BJ (cell line): ENCODE results near the gene SLIT3. TPM values are rescaled to one million over a fixed set of nuclear protein-coding genes. Genes with fewer than 3 reads are reported as not detected.

Experiments
- CTCF ChIA-PET: fragments of 350-600 bp; formaldehyde crosslinking; extraction: SDS; loops from one replicate; lab custom pipeline; 2021; ENCODE audit warnings: antibody characterized with exemption, inconsistent platforms; lab: Yijun Ruan, JAX
- POLR2A ChIA-PET: fragments of 300-600 bp; sonication (Branson Sonifier 250); formaldehyde crosslinking; extraction: SDS; loops from one replicate; lab custom pipeline; 2021; ENCODE audit warnings: antibody characterized with exemption; lab: Charles Lee
- DNase-seq: peaks from one replicate; pipeline ENCODE4 v3.0.0-alpha.2; 2011; ENCODE audit warnings: low read depth
- H3K27me3 ChIP-seq: 2 replicates; pipeline ENCODE4 v1.6.0; 2011; ENCODE audit warnings: low read length; ENCODE audit not compliant: control insufficient read depth, insufficient read depth
- H3K36me3 ChIP-seq: 2 replicates; pipeline ENCODE4 v1.5.1; 2011; ENCODE audit warnings: low read length; ENCODE audit not compliant: control insufficient read depth, insufficient read depth
- H3K4me3 ChIP-seq: 2 replicates; pipeline ENCODE4 v1.5.1; 2011; ENCODE audit warnings: low read depth, mild to moderate bottlenecking, control low read depth, low read length
- polyA plus RNA-seq: library from polyadenylated mRNA; depleted of rRNA; stranded (reverse); fragments of >200 nt; gene quantifications from 2 replicates; pipeline ENCODE4 v1.2.3, GENCODE V29; 2011
- TF ChIP-seq, protein P1 (sequence below): IDR thresholded peaks from 2 replicates; pipeline ENCODE4 v1.5.1; 2011; ENCODE audit warnings: low read depth, mild to moderate bottlenecking, control low read depth, inconsistent platforms, low read length, moderate library complexity; ENCODE audit not compliant: insufficient read depth

Gene SLIT3
- polyA plus RNA-seq, 1 experiment: 26.8 TPM

DNA sequence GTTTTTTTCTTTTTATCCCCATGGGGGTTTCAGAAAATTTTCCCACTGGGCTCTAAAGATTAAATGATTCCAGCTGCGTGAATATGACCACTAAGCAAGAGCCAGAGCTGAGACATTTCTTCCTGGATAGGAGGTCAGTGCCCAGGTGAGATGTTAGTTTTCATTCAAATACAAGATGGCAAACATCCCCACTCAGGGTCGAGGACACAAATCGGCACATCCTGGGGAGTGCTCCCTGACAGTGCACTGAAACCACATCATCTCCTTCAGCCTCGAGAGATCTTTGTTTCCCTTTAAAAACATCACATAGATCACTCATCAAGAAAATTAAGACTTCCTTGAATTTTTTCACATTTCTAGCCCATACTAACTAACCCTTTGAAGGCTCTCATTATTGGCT is 448.6 kb downstream of the SLIT3 start:
- POLR2A ChIA-PET: no interaction called here
- no peak overlapping the region for H3K4me3 ChIP-seq
- DNase-seq: no peak
- TF ChIP-seq, protein P1, sequence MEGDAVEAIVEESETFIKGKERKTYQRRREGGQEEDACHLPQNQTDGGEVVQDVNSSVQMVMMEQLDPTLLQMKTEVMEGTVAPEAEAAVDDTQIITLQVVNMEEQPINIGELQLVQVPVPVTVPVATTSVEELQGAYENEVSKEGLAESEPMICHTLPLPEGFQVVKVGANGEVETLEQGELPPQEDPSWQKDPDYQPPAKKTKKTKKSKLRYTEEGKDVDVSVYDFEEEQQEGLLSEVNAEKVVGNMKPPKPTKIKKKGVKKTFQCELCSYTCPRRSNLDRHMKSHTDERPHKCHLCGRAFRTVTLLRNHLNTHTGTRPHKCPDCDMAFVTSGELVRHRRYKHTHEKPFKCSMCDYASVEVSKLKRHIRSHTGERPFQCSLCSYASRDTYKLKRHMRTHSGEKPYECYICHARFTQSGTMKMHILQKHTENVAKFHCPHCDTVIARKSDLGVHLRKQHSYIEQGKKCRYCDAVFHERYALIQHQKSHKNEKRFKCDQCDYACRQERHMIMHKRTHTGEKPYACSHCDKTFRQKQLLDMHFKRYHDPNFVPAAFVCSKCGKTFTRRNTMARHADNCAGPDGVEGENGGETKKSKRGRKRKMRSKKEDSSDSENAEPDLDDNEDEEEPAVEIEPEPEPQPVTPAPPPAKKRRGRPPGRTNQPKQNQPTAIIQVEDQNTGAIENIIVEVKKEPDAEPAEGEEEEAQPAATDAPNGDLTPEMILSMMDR: no peak
- peaks cover 11% of the 10 kb centered on the region for H3K27me3 ChIP-seq
- no peaks in the 10 kb centered on the region for H3K36me3 ChIP-seq
- CTCF ChIA-PET: no interaction called here

DNA sequence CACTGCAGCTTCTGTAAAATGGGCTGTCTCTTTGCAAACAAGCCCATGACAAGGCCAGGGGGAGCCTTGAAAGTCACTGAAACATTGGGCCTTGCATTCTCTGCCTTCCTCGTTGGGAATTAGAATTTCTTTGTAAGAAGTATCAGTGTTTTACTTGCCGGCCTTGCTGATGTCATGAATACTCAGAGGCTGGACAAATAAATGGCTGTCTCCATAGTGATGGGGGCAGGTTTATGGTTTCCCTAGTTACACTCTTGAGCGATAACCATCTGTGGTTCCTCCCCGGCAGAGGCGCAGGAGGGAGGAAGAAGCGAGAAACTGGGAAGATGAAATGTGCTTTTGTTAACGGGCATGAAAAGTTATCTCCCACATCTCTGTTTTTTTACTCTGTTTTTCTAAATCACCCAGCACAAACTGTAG is 449.0 kb downstream of the SLIT3 start:
- peaks cover 11% of the 10 kb centered on the region for H3K27me3 ChIP-seq
- no peak overlapping the region for H3K4me3 ChIP-seq
- ChIA-PET CTCF (no interaction called here), POLR2A (no interaction called here)
- peak; percentile 86 for DNase-seq
- TF ChIP-seq, protein P1: 0 out of 2 replicates have a peak, but pooled peaks have one; percentile 3
- no peaks in the 10 kb centered on the region for H3K36me3 ChIP-seq

DNA sequence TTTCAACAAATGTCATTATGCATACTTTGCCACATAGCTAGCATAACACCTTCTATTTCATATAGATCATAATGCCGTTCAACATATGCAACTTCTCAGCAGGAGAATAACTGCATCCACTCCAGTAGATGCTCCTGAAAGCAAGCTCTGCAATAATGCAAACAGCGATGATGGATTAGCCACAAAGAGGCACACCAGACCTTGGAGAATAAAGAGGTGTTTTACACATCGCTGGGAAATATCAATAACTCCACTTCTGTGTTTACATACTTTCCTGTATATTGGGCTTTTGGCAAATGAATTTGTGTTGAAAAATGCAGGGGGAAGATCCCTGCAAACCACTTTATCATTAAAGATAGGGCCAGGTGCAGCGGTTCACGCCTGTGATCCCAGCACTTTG is 450.3 kb downstream of the SLIT3 start:
- no peak for DNase-seq
- Histone ChIP-seq H3K36me3 (no peaks in the 10 kb centered on the region), H3K4me3 (no peak overlapping the region), H3K27me3 (peaks cover 11% of the 10 kb centered on the region)
- TF ChIP-seq, protein P1: no peak
- CTCF ChIA-PET: no interaction called here
- POLR2A ChIA-PET: no interaction called here

DNA sequence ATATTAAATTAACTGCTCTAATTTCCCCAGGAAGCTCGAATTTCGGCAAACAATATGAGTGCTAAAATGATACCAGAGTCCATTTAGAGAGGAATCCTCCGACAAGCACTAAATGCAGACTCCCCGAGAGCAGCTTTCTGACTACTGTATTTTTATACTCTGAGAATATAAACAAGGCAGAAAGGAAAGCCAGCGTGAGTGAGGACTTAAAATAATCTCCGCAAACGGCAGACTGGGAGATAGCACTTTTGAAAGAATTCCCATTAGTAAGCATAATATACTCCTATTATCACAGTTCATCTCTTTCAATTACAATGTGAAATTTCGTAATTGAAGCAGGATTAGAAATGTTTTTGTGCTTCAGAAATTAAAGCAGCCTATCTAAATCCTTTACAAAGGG is 452.4 kb downstream of the SLIT3 start:
- Histone ChIP-seq H3K27me3 (peaks cover 3% of the 10 kb centered on the region; the same call in 1 of the 2 replicates), H3K36me3 (no peaks in the 10 kb centered on the region), H3K4me3 (no peak overlapping the region)
- TF ChIP-seq, protein P1: no peak
- POLR2A ChIA-PET: no interaction called here
- no peak for DNase-seq
- CTCF ChIA-PET: interaction anchor here (0.6 kb wide), 1 partner anchor 36 kb away, joined by 3 read pairs; no protein-coding TSS in a partner anchor

DNA sequence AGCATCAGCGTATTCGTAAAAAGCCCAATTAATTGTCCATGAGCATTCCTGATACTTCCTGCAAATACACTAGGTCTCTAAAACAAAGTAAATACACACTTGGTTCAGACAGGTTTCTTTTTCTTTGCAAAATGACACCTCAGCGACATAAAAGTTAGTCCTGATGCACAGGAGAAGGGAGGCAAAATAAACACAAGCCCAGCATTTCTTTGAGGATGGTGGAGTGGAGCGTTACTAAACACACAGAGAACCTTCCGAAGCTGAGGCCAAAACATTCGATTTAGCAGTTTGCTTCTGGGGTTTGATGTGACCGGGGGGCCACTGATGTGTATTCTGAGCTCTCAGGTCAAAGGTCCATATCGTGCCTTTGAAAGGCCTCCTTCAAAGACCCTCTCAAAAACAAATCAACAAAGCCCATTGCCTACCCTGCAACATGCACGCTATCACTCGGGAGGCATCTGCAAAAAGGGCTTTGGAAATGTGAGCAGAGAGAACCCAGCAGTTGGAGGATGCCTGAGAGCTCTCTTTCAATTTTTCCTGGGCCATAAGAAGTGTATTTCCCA is 453.3 kb downstream of the SLIT3 start:
- TF ChIP-seq, protein P1: no peak
- no peak for DNase-seq
- Histone ChIP-seq H3K27me3 (peaks cover 2% of the 10 kb centered on the region; the same call in 1 of the 2 replicates), H3K4me3 (no peak overlapping the region), H3K36me3 (no peaks in the 10 kb centered on the region)
- ChIA-PET POLR2A (no interaction called here), CTCF (interaction anchor here (0.9 kb wide), 1 partner anchor 91 kb away, joined by 3 read pairs; no protein-coding TSS in a partner anchor)
